ENCODE measurements around the gene PELO.
"Not testable (repeated sequence)": the region's sequence is repeated elsewhere in the genome, so short reads cannot be mapped to it uniquely, and the experiment has no call there.

The PELO gene, protein sequence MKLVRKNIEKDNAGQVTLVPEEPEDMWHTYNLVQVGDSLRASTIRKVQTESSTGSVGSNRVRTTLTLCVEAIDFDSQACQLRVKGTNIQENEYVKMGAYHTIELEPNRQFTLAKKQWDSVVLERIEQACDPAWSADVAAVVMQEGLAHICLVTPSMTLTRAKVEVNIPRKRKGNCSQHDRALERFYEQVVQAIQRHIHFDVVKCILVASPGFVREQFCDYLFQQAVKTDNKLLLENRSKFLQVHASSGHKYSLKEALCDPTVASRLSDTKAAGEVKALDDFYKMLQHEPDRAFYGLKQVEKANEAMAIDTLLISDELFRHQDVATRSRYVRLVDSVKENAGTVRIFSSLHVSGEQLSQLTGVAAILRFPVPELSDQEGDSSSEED

DNA sequence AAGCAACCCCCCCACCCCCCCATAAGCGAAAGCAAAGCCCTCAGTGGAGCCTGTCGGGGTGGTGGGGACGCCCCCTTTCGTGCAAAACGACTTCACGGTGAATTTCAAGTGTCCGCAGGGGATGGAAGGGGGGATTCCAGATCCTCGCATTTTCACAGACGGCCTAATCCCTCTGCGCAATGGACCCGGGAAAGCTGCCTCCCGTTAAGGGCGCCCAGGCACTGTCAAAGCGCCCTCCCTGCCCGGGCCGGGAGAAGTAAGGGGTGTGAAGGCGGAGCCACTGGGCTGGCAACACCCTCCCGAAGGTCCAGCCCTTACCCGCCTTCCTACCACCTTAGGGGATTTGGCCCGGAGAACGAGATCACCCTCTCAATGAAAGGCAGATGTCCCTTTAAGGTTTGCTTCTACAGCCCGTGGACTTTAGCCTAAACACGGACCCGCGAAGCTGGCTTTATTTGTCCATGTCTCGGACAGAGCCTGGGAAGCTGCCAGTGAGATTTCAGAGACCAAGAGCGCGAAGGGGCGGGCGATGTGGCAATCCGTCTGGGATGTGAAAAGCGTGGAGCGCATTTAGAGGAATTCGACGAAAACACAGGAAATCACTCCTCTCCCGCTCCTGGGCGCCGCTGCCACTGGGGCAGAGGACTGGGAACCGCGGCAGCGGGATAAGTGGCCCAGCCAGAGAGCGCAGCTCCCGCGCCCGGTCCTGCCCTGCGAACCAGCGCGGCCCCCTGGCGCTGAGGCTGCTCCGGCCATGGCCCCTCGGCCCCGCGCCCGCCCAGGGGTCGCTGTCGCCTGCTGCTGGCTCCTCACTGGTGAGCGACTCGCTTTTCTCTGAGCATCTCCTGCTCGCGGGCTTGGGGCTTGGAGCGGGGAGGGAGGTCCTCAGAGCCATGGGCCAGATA, at the start of gene PELO, which contains the start of gene ITGA1:
TSS of gene PELO (plus strand) at position 317 of the 905 bp plus-strand sequence. CDS start 12,479 bp downstream, outside the sequence.
TSS of gene ITGA1 (plus strand) at position 317 of the 905 bp plus-strand sequence. CDS start at position 755, 438 bp downstream.
- peak in 30 of 58 donors; percentile 3 to 56 (median 20) for DNase-seq

DNA sequence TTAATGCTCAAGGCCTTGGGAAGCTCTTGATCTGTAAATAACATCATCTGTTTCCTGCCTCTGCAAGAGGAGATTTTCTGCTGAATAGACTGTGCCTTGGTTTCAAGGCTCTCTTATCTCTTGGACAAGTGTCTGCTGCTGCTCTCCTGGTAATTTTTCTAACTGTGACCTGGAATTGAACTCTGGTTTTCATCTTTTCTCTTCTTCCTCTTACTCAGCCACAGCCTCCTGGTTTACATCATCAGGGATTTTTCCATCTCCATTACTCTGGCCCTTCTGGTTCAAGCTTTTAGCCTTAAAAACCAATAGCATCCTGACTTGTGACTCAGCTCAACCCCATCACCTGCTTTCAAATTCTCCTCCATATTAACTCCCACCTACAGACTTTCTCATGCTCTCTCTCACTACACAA, 49.6 kb upstream of the PELO start:
- DNase-seq = no peak

DNA sequence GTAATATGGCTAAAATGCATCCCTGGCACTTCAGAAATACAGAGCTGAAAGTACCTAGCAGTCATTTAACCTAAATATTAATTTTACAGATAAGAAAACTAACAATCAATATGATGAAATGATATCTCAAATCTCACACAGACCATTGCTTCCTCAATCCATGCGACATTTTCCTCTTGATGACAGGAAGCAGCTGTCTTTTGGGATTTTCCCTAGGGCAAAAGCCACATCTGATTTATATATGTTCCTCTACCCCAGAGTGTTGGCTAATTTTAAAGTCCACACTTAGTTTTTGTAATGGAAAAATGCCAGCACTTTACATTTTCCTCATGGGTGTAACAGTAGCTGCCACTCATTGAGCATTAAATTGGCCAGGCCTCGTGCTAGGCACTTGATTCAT, 47.7 kb upstream of the PELO start:
- DNase-seq = no peak

DNA sequence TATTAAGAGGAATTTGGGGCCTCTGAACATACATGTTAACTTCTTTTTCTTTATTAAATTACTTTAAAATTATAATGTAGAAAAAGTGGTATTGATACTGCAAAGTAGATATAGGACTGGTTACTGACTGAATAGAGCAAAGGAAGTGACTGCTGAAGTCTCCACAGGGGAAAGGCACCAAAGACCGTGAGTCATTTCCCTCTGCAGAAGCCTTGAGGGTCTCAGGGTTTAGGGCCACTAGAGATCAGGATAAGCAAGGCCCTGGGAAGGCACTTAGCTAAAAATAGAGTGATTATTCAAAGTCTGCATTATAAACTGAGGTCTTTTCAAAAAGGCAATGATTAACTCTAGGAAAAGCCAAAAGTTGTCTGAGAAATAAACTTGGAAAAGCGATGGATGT, 44.7 kb upstream of the PELO start:
- DNase-seq = no peak

DNA sequence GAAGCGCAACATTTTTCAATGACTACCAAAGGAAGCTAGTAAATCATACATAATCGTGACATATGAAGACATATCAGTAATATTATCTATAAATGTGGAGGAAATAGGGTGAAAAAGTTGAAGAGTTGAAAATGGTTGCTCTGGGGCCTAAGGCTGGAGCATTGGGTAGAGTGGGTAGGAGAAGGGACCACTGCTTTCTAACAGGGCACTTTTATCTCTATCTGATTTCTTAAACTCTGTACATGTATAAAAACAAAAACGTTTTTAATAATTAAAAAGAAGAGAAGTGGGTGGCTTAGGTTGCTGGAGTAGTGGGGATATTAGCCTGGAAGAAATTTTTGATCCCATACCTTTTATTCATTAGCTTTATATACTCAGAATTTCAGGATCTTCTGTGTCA, 44.2 kb upstream of the PELO start:
- DNase-seq = no peak

DNA sequence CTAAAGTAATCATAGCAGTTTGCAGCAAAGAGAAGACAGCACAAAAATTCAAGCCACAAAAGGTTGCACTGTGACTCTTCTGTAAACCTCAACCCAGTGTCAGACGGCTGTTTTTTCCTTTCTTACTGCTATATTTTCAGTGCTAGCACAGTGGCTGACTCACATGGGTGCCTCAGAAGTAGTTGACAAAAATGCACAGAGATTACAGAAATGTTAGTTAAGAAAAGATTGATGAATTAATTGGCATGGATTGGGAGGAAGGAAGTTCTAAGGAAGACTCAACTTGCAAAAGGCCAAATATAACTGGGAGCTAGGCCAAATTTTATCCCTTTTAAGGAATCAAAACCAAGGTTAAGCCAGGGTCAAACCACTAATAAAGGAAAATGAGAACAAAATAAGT, 43.7 kb upstream of the PELO start:
- no peak for DNase-seq

DNA sequence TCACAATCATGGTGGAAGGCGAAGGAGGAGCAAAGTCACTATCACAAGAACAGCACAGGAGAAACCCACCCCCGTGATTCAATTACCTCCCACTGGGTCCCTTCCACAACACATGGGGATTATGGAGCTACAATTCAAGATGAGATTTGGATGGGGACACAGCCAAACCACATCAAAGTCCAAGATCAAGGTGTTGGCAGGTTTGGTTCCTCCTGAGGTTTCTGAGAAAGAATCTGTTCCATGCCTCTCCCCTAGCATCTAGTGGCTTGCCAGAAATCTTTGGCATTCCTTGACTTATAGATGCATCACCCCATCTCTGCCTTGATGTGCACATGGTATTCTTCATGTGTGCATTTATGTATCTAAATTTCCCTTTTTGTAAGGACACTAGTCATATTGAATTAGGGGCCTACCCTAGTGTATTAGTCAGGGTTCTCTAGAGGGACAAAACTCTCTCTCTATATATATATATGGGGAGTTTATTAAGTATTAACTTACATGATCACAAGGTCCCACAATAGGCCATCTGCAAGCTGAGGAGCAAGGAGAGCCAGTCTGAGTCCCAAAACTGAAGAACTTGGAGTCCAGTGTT, 42.8 kb upstream of the PELO start:
- DNase-seq = not testable (repeated sequence)

DNA sequence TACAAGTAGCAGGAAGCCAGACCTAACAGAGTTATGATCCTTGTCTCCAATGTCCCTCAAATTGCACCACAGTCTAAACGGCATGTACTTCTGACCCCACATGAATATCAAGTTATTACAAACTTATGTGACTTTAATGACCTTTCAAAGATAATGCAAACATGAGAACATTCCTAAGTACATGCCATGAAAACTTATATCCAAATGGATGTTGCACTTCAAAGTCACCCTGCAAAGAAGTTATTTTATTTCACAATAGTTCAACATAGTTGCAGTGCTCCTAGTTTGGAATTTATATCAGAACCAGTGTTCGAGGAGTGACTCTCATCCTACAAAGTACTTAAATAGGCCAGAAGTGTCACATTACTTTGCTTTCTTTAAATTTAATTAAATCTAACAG, 41.2 kb upstream of the PELO start:
- no peak for DNase-seq

DNA sequence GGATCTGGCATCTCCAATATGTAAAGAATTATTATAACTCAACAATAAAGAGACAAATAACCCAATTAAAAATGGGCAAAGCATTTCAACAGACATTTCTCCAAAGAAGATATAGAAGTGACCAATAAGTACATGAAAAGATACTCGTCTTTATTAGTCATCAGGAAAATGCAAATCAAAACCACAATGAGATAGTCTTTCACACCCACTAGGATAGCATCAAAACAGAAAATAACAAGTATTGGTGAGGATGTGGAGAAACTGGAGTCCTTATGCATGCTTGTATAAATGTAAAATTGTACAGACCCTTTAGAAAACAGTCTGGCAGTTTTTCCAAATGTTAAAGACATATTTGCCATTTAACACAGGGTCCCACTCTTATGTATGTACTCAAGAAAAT, 39.1 kb upstream of the PELO start:
- no peak for DNase-seq

DNA sequence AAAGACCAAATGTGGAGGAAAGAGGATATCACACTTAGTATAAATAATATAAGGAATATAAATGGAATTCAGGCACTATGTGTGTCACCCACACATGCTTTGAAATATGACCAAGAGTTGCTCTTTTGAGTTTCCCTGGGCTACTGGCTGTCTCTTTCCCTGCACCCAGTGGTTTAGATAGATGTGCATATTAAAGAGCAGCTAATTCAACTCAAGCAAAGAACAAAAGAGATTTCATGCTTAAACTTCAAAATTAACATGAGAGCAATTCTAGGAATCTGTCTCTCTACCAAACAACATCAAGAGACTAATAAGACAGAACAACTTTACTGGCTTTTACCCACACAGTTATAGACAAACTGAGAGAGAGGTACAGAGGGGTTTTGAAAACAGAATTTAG, 38.0 kb upstream of the PELO start:
- no peak for DNase-seq

DNA sequence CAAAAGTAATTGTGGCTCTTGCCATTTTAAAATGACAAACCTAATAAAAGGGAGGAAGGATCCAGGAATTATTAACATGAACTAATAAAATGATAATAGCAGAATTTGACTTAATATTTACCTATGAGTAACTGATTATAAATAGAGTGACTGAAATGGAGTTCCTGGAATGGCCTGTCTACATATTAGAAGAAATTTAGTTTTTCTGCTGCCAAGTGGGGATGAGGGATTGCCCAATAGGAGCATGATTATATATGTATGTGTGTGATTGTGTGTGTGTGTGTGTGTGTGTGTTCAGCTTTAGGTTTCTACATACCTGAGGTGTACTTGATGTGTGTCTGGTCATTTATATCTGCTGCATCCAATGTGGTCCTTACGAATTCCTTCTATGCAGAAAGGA, 36.6 kb upstream of the PELO start:
- no peak for DNase-seq

DNA sequence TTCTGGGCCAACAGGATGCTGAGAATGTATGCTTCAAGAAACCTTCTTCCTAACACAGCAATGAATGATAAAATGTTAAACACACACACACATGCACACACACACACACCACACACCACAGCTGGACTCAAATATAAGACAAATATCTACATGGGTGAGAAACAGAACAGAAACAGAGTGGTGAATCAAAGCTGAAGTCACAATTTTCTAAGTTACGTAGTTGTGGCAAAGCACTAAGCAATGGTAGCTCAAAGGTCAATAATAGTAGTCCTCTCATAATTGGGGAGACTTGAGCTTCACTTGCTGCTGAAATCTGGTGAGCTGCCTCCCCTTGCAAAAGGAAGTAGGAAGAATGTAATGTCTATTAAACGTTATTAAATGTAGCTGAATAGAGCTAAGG, 33.7 kb upstream of the PELO start:
- DNase-seq = no peak

DNA sequence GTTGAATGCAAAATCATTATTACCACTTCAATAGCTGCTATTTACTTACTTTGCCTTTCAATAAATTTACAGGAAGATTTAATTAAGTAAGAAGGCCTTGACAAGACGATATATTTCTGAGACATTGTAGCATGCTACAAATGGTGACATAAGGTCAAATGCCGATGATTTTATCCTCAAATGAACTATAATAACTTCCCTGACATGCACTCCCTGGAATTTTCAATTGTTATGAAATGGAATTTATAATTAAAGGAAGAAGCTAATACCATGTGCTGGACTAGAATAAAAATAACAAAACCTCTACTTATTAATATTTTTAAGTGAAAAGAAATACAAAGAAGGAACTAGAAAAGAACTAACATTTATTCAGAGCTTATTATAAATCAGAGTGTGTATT, 30.2 kb upstream of the PELO start:
- DNase-seq = no peak

DNA sequence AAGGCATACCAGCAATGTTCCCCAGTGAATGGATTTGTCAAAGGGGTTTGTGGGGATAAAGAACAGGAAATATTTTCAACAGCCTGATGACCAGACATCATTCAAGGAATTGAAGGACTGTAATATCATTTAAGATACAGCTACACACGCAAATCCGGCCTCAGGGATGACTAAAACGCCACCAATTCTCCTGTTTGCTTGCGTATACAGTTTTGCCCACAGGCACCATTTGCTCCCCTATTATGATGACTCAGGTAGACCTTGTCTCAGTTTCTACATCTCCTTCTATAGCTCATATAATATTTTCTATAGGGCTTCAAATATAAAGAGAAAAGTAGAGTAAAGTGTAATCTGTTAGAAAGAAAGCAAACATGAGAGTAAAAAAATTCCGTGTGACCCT, 29.7 kb upstream of the PELO start:
- DNase-seq = no peak

DNA sequence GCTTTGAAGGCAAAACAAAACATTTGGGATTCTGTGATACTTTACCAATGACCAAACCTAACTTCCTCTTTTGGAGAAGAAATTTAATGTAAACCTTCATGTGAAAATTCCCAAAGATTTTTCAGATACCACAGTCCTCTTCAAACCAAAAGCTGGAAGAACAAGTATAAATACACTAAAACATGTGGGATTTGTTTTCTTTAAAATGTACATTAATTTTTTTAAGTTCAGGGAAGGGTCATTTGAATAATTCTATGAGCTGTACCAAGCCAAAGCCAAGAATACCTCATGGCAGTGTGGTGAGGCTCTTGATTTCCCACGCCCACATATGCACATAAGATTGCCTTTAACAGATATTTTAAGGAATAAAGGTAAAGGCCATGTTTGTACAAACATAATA, 28.4 kb upstream of the PELO start:
- DNase-seq = no peak

DNA sequence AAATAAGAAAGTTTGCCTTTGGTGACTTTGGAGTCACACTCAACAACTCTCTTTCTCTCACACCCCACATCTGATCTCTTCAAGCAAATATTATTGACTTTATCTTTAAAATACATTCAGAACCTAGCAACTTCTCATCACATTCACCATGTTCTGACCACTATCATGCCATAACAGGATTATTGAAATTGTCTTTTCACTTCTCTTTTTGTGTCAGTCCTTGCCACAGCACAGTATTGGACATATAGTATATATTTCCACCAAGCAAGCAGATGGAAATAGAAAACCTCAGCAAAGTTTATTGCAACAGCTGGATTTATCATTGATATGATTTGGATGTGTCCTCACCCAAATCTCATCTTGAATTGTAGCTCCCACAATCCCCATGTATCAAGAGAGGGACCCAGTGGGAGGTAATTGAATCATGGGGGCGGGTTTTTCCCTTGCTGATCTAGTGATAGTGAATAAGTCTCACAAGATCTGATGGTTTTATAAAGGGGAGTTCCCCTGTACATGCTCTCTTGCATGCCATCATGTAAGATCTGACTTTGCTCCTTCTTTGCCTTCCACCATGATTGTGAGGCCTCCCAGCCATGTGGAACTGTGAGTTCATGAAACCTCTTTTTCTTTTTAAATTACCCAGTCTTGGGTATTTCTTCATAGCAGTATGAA, 26.9 kb upstream of the PELO start:
- DNase-seq = no peak

DNA sequence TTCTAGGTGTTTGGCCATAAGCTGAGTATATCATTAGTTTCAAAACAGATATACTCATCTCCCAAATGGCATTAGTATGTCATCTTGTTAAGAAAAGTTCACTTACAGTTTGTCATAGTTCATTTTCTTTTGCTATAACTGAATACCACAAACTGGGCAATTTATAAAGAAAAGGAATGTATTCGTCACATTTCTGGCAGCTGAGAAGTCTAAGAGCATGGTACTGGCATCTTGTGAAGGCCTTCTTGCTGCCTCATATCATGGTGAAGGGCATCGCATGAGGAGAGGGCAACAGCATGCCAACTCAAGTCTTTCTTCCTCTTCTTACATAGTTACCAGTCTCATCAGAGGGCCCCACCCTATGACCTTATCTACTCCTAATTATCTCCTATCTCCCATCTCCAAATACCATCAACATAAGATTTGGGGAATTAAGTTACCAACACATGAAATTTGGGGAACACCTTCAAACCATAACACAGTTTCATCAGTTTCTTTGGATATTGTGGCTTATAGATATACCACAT, 20.4 kb upstream of the PELO start:
- DNase-seq = no peak

DNA sequence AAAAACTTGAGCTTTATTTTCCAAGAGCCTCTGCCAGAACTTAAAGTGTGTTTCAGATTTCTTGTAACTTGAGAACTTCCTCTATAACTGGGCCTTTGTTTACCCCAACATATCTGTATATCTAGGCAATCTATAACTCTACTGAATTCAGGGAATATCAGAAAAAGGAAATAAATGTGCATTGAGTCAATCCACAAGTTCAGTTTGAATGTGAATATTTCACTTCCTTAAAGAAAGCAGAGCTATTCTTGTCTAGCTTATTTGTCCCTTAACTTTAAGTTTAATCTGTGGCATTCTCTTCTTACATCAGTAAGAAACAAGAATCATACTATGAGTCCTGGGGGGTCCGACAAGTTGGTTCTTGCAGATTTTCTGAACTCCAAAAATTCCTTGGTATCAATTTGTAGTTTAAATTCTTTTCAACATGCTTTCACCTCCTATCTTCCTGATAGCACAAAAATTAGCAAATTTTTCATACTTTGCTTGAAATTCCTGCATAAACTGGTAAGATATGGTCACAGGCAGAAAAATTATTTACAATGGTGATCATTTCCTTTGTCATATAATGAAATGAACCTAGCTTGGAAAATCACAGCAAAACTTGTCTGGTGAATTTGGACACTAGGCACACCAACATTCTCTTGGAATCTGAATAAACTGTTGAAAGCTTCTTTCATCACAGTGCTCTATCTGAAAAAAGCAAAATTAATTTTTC, 19.8 kb upstream of the PELO start:
- DNase-seq = no peak

DNA sequence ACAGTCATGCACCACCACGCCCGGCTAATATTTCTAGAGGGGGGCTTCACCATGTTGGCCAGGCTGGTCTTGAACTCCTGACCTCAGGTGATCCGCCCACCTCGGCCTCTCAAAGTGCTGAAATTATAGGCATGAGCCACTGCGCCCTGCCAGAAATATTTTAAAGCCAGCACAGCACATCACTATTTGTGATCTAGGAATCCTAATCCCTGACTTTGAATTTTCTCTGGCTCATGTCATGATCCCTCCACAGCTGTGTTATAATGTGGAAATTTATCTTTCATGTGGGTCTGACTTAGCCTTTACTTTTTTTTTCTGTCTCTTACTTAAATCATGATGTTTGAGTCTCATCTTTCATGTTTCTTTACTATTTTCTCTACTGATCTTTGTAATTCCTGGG, 18.7 kb upstream of the PELO start:
- DNase-seq = no peak

DNA sequence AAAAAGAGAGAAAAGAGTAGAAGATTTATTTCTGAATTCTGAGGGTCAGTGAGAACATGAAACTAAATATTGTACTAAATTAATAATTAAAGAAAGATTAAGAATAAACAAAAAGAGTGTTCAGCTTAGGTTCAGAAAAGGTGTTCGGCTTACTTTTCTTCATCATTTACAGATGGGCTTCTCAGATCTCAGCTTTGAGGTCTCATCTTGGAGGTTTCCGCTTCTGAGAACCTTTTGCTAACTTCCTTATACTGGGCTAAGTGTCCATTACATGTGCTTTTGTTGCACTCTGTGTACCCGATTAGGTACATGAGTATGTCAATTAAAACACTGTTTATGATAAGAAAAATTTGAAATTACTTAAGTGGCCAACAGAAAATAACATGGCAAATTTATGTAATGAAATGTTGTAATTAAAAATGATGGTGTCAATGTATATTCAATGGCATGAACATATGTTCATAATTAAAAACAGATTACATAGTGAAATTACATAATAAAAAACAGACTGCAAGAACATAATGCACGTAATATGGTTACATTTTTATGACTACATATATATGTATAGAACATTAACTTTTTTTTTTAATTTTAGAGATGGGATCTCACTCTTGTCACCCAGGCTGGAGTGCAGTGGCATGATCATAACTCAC, 17.3 kb upstream of the PELO start:
- DNase-seq = no peak
